ENCODE data around the gene AHDC1.

AHDC1 gene

GRCh38 chr1:27591622-27592021 lies 12.3 kb downstream of the AHDC1 start:
- Histone ChIP-seq H3K27me3 (replicated peaks; ENCODE audit: control insufficient read depth, insufficient read depth, low read length) (no peaks in the 10 kb centered on the region), H3K4me3 (replicated peaks; ENCODE audit: low read depth, low read length) (no peak overlapping the region), H3K36me3 (ENCODE audit: control insufficient read depth, insufficient read depth, low read length) (peaks cover 3% of the 10 kb centered on the region; the same call in 1 of the 2 replicates)
- no peak for DNase-seq (ENCODE audit: extremely low read depth, insufficient read length)
- TF ChIP-seq, protein P1, sequence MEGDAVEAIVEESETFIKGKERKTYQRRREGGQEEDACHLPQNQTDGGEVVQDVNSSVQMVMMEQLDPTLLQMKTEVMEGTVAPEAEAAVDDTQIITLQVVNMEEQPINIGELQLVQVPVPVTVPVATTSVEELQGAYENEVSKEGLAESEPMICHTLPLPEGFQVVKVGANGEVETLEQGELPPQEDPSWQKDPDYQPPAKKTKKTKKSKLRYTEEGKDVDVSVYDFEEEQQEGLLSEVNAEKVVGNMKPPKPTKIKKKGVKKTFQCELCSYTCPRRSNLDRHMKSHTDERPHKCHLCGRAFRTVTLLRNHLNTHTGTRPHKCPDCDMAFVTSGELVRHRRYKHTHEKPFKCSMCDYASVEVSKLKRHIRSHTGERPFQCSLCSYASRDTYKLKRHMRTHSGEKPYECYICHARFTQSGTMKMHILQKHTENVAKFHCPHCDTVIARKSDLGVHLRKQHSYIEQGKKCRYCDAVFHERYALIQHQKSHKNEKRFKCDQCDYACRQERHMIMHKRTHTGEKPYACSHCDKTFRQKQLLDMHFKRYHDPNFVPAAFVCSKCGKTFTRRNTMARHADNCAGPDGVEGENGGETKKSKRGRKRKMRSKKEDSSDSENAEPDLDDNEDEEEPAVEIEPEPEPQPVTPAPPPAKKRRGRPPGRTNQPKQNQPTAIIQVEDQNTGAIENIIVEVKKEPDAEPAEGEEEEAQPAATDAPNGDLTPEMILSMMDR (IDR thresholded peaks at IDR 0.05; ENCODE audit: insufficient read depth, low read length, poor library complexity, severe bottlenecking): no peak

DNA sequence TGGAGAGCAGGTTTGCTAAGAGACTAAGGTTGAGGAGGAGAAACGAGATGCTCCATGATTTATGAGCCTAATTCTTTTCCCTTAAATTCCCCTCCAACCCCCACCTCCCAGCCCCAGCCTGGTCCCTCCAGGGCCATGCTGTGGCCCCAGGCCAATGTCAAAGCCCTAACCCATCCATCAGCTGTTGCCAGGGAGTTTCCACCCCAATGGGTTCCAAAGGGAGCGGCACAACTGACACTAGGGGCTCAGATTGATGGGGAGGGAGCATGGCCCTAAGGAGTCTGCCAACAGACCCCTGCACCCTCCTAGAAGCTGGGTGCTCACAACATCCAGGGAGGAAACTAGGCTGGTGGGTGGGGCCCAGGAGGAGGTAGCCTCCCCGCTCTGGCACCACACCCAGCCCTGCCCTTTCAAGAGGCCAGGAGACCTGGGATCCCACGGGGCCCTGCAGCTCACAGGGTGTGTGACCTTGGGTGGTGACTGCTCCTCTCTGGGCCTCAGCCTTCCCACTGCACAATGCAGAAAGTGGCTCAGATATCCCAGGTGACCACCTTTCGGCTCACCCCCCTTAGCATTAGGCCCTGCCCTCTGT lies 12.9 kb downstream of the AHDC1 start:
- TF ChIP-seq, protein P1 (IDR thresholded peaks at IDR 0.05; ENCODE audit: insufficient read depth, low read length, poor library complexity, severe bottlenecking): no peak
- peaks cover 3% of the 10 kb centered on the region; the same call in 1 of the 2 replicates for H3K36me3 ChIP-seq (ENCODE audit: control insufficient read depth, insufficient read depth, low read length)
- no peak overlapping the region for H3K4me3 ChIP-seq (replicated peaks; ENCODE audit: low read depth, low read length)
- no peaks in the 10 kb centered on the region for H3K27me3 ChIP-seq (replicated peaks; ENCODE audit: control insufficient read depth, insufficient read depth, low read length)
- DNase-seq (ENCODE audit: extremely low read depth, insufficient read length): no peak

GRCh38 chr1:27589841-27590426 lies 14.0 kb downstream of the AHDC1 start:
- TF ChIP-seq, protein P1 (IDR thresholded peaks at IDR 0.05; ENCODE audit: insufficient read depth, low read length, poor library complexity, severe bottlenecking): no peak
- no peak overlapping the region for H3K4me3 ChIP-seq (replicated peaks; ENCODE audit: low read depth, low read length)
- peaks cover 3% of the 10 kb centered on the region; the same call in 1 of the 2 replicates for H3K36me3 ChIP-seq (ENCODE audit: control insufficient read depth, insufficient read depth, low read length)
- no peaks in the 10 kb centered on the region for H3K27me3 ChIP-seq (replicated peaks; ENCODE audit: control insufficient read depth, insufficient read depth, low read length)
- DNase-seq (ENCODE audit: extremely low read depth, insufficient read length): no peak

DNA sequence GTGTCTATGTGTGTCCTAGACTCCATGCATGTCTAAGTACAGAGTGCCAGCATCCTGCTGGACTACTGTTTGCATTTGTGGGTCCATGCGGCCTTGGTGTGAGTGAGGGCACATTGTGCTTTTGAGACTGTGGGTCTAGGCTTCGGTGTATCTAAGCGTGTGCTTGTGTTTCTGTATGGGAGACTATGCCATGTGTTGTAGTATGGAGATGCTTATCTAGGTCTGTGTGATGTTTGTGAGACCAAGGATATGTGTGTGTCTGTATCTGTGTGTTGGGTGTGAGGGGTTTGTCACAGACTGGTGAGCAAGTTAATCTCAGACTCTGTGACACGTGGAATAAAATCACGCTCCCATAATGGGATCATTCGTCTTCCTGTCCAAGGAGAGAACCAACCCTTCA lies 14.5 kb downstream of the AHDC1 start:
- H3K4me3 ChIP-seq (replicated peaks; ENCODE audit: low read depth, low read length): no peak overlapping the region
- TF ChIP-seq, protein P1 (IDR thresholded peaks at IDR 0.05; ENCODE audit: insufficient read depth, low read length, poor library complexity, severe bottlenecking): no peak
- peaks cover 3% of the 10 kb centered on the region; the same call in 1 of the 2 replicates for H3K36me3 ChIP-seq (ENCODE audit: control insufficient read depth, insufficient read depth, low read length)
- no peaks in the 10 kb centered on the region for H3K27me3 ChIP-seq (replicated peaks; ENCODE audit: control insufficient read depth, insufficient read depth, low read length)
- no peak for DNase-seq (ENCODE audit: extremely low read depth, insufficient read length)

DNA sequence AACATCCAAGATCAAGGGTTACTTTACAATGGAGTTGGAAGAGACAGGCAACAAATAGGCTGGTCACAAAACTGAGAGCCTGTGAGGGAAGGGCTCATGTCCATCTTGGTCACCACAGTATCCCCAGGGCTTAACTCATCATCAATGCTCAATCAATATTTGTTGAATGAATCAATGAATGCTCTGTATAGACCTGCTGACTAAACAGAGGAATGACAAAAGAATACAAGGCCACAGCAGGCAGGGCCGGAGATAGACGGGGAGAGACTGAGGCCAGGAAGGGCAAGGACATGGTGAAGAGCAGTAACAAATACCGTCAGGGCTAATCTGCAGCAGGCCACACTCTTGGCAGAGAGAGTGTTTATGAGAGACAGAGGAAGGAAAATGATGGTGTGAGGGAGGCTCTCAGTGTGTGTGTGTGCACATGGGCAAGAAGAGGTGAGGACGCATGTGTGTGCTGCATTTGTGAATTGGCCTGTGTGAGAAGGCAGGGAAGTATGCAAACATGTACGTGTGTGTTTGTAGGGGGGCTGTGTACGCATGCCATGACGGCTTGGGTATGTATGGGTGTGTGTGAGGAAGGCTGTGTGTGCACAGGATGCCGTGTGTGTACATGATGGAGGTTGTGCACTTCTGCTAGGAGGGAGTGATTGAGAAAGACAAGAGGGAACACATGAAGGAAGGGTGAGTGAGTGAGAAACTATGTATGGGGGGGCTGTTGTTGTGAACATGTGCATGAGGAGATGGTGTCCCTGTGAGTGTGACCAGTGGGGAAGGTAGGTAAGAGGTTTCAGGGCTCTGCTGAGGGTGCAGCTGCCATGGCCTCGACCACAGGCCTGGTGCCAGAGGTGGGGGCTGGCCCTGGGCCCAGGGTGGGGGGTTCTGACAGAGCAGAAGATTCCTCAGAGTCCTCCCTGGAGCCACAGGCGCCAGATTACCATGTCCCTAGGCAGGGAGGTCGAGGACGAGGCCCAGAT lies 15.4 kb downstream of the AHDC1 start:
- TF ChIP-seq, protein P1 (IDR thresholded peaks at IDR 0.05; ENCODE audit: insufficient read depth, low read length, poor library complexity, severe bottlenecking): no peak
- Histone ChIP-seq H3K4me3 (replicated peaks; ENCODE audit: low read depth, low read length) (no peak overlapping the region), H3K36me3 (ENCODE audit: control insufficient read depth, insufficient read depth, low read length) (peaks cover 3% of the 10 kb centered on the region; the same call in 1 of the 2 replicates), H3K27me3 (replicated peaks; ENCODE audit: control insufficient read depth, insufficient read depth, low read length) (no peaks in the 10 kb centered on the region)
- no peak for DNase-seq (ENCODE audit: extremely low read depth, insufficient read length)
